Epidermal melanocyte (primary cell): ENCODE measurements around the gene GGT6.
"Not testable (repeated sequence)": the region's sequence is repeated elsewhere in the genome, so short reads cannot be mapped to it uniquely, and the experiment has no call there.

ENCODE experiments used
- DNase-seq: peaks from one replicate; pipeline ENCODE4 v3.0.0; 2011; ENCODE audit warnings: low spot score; ENCODE audit not compliant: insufficient read length

Gene GGT6

DNA sequence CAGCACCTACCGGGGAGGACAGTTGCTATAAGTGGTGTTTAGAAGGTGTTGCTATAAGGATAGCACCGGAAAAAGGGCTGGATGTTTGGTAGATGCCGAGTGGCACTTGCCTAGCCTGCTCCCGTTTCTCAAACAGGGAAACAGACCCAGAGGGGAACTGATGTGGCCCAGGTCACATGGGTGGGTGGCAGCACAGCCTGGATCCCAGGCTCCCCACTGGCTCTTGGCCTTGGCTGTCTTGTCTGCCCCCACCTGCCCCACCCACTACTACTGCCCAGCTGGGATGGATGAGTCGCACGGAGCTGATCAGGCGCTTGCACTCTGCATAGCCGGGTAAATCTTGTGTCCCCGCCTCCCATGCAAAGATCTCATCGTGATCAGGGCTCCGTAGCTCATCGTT lies 31.2 kb upstream of the GGT6 start:
- DNase-seq, result no peak

DNA sequence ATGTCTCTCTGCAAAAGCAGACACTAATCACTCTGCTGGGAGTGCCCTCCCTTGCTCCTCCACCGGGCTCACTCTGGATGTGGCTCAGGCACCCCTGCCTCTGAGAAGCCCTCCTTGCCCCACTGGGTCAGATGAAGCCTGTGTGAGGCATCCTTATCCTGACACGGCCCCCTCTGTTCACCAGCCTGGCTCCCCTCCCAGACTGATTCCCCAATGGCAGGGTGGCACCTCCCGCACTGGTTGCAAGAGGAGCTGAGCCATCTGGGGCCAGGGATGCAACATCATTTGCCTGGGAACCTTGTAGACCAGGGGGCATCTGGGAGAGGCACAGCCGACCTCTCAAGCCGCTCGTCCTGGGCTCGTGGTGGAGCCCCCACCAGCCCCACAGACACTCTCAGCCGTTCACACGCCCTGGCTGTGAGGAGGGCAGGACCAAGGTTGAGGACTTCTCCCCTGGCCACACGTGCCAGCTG lies 30.6 kb upstream of the GGT6 start:
- DNase-seq, result no peak

GRCh38 chr17:4590042-4590441 lies 29.7 kb upstream of the GGT6 start:
- not testable (repeated sequence) for DNase-seq

DNA sequence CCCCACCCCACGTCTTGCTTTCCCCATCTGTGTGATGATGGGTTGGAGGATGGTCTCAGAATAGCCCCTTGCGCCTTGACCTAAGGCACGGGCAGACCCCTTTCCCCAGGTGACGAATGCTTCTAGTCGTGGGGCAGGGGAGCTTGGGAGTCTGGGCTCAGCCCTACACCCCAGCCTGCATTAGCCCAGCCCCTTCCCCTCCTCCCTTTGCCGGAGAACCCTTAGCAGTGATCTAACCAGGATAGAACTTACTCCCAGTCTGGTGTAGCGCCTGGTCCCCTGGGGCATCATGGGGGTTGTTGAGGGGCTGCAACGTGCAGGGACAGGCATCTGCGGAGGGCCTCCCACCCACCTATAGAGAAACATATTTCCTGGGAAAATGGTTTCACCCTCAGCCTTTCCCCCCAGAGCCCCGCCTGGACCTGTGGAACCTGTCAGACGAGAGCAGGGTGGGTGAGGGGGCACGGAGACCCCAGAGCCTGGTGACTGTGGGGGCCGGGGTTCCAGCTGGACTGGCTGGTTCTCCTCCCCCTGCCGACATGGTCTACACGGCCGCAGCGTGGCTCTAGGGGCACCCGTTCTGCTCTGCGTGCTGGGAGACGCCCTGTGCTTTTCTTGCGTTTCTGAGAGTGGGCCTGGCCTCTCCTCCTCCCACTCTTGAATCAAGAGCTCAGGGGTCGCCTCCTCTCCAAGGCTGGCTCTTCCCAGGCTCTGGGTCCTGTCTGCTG lies 28.7 kb upstream of the GGT6 start:
- DNase-seq, result no peak

GRCh38 chr17:4588391-4588790 lies 28.0 kb upstream of the GGT6 start:
- DNase-seq, result no peak

DNA sequence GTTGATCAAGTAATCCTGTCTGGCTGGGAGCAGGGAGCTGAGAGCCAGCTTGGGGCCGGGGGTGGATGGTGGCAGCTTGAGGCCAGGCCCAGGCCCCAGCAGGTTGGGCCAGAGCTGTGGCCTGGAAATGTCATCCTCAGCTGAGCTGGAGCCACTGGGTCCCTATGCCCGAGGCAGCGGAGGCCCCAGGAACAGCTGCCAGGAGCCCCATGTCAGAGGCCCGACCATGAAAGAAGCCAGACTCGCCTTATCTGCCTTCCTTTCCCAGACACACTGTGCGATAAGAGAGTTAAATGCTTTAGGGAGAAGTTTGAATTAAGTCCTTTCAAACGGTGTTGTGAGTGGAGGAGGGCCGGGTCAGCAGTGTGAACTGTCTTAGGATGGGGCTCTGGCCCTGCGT lies 27.4 kb upstream of the GGT6 start:
- DNase-seq, result no peak

DNA sequence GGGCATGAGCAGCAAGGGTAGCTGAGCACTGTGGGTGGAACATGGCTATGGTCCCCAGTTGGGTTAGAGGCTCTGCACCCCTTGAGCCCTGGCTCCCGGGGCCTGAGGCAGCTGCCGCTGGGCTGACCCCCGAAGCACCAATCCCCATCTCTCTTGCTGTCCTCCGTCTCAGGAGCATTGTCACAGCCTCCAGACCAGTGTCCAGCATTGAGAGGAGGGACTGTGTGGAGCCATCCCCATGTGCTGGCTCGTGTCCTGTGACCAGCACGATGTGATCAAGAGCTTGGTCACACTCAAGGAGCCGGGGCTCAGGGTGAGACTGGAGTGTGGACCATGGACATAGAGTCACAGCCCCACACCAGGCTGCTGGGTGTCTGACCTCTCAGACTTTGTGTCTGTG lies 26.8 kb upstream of the GGT6 start:
- no peak for DNase-seq

- no peak for DNase-seq
These were observed 25.7 kb upstream of the GGT6 start for GRCh38 chr17:4586043-4586442.

DNA sequence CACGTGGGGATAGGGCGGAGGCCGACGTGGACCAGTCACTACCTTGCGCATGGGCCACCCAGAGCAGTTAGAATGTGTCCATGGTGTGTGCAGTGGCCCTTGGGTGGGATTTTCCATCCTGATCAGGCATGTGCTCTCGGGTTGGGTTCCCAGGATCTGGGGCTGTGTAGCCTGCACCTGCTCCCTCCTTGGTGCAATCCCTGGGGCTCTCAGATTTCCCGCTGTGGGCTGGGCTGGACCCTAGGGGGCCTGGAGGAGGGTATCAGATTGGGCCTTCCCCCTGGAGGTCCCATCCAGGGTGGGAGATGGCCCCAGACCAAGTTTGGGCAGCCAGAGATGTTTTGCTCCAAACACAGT lies 25.2 kb upstream of the GGT6 start:
- DNase-seq, result no peak

DNA sequence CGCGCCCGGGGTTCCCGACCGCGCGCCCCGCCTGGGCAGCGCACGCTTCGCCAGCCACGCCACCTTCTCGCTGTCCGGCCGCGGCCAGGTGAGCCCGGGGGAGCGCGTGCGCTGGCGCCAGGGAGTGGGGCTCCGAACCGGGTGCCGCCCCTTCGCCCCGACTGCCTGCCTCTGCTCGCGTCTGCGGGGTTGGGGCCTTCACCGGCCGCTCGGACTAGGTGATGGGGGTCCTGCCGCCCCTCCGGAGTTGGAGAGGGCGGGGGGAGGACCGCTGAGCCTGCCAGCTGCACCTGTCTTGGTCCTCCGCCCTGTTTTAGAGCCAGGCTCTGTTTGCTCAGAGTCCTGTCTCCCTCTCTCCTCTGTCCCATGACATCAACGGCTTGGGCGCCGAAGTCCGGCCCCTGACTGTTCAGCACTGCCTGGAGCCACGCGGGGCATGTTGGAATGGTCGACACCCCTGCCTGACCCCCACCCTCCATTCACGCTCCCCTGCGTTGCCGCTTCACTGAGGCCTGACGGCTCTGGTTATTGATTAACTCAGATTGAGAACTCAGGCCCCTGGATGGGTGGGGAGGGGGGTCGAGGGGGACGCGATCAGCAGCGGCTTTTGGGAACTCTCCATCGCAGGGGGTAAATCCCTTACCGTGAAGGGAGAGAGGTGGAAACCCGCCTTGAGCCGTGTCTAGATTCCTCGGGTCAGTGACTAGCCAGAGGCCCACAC lies 24.7 kb upstream of the GGT6 start:
- no peak for DNase-seq

GRCh38 chr17:4584101-4584916 lies 23.9 kb upstream of the GGT6 start, which contains the start of gene SMTNL2:
Gene SMTNL2 (plus strand): TSS chr17:4584529. CDS start chr17:4584606, 77 bp downstream.
- no peak for DNase-seq

GRCh38 chr17:4583782-4584100 lies 23.4 kb upstream of the GGT6 start:
- peak; percentile 68 for DNase-seq

GRCh38 chr17:4583206-4583605 lies 22.8 kb upstream of the GGT6 start:
- DNase-seq, result no peak

- DNase-seq, result no peak
These were observed 22.3 kb upstream of the GGT6 start for GRCh38 chr17:4582691-4583090.

GRCh38 chr17:4582101-4582501 lies 21.7 kb upstream of the GGT6 start:
- no peak for DNase-seq

GRCh38 chr17:4580291-4580690 lies 19.9 kb upstream of the GGT6 start:
- no peak for DNase-seq

- DNase-seq, result no peak
These were observed 19.3 kb upstream of the GGT6 start for GRCh38 chr17:4579678-4580077.

DNA sequence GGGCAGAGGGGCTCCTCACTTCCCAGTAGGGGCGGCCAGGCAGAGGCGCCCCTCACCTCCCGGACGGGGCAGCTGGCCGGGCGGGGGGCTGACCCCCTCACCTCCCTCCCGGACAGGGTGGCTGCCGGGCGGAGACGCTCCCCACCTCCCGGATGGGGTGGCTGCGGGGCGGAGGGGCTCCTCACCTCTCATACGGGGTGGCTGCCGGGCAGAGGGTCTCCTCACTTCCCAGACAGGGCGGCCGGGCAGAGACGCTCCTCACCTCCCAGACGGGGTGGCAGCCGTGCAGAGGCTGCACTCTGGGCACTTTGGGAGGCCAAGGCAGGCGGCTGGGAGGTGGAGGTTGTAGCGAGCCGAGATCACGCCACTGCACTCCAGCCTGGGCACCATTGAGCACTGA lies 18.0 kb upstream of the GGT6 start:
- DNase-seq, result not testable (repeated sequence)

DNA sequence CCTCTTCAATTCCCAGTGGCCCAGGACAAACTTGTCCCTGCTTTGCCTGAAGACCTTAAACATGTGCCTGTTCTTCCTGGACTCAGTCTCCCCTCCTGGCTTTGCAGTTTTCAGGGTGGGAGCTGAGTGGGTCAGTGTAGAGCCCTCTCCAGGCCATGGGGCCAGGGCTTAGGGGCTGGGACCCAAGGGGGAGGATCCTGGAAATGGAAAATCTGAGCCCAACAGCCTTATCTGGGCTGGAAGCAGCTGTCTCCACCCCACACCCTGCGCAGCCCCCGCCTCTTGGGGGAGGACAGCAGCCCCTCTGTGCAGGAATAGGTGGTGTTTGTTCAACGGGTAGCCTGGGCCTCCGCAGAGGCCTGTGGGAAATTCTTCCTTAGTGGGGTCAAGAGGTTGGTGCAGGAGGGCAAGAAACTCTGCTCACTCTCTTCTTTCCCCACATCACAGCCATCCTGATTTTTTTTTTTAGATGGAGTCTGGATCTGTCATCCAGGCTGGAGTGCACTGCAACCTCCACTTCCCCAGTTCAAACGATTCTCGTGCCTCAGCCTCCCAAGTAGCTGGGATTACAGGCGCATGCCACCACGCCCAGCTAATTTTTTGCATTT lies 17.1 kb upstream of the GGT6 start:
- DNase-seq, result no peak

DNA sequence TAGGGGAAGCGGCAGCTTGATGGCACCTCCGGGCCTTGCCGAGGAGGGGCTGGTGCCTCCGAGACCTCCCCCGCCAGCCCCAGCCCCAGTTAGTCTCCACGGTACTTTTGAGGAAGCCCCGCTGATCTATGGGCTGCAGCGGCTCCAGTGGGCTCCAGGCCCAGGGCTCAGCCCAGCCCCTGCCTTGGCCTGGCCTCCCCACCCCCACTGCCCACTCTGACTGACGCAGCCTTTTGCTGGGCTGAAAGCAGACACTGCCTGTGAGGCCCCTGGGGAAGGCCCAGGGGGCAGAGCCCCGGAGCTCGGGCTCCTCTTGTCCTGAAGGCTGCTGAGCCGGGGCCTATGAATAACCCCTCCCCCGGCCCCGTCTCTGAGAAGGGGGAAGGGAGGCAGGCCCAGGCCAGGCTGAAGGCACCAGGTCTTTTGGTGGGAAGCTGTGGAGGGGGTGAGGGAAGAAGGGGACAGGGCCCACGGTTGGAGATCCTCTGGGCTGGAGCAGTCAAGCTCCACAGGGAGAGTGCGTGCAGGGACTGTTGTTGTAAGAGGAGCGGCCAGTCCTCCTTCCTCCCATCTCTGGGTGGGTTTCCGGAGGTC lies 16.4 kb upstream of the GGT6 start:
- DNase-seq, result no peak

DNA sequence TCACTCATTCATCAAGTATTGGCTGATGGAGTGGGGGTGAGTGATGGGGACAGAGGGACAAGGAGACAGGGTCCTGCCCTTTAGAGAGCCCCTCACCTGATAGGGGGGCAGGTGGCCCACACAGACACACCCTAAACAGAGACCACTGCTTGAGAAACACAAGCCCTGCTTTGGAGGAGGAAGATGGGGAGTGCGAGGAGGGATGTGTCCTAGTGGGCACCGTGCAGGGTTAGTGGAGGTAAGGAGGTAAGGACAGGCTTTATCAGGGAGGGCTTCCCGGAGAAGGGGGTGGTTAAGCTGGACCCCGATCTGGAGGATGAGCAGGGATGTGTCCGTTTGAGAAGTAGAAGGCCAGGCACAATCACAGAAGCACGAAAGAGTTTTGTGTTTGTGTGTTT lies 15.8 kb upstream of the GGT6 start:
- no peak for DNase-seq
